T-helper 9 cell (primary cell): ENCODE data around the gene SCFD2.
"Not testable (repeated sequence)": the region's sequence is repeated elsewhere in the genome, so short reads cannot be mapped to it uniquely, and the experiment has no call there.

Source experiments
- DNase-seq: peaks from one replicate; pipeline ENCODE4 v3.0.0-alpha.2; 2020

SCFD2 gene

GRCh38 chr4:53340145-53340544 is 25.7 kb downstream of the SCFD2 start:
- not testable (repeated sequence) for DNase-seq

GRCh38 chr4:53334916-53335315 is 30.9 kb downstream of the SCFD2 start:
- not testable (repeated sequence) for DNase-seq

GRCh38 chr4:53326535-53326934 is 39.3 kb downstream of the SCFD2 start:
- no peak for DNase-seq

DNA sequence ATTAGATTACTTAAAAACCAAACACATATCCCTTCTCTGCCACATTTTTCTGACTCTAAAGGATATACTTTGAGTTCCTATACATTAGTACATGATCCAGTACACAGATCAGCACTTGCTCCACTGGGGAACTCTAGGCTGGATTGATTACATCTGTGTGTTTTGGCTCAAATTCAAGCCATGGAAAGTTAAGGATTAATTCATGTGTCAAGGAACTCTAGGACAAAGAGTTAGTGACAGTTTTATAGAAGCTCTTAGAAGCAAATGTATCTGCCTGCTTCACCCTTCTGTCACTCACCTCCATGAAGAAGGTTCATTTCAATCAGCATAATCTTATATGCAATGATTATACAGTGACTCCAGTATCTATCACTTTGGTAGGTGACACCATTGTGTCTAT is 43.2 kb downstream of the SCFD2 start:
- DNase-seq: no peak

- no peak for DNase-seq
These were observed 43.9 kb downstream of the SCFD2 start for GRCh38 chr4:53321984-53322289.

- DNase-seq: no peak
These were observed 44.5 kb downstream of the SCFD2 start for GRCh38 chr4:53321151-53321983.

DNA sequence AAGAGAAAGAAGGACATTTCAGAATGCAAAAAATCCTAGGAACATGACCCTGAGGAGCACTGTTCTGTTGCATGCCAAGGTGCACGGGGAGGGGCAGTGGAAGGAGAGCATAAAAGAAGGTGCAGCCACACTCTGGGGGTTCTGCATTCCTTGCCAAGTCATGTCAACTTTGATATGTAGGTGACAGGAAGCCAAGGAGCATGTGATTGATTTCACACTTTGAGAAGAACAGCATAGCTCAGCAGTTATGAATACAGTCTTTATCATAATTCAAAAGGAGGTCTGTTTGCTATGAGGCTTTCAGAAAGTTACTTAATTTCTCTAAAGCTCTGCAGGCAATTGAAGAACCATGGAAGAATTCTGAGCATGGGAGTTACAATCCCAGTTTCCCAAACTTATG is 50.6 kb downstream of the SCFD2 start:
- DNase-seq: no peak

GRCh38 chr4:53314252-53314651 is 51.6 kb downstream of the SCFD2 start:
- no peak for DNase-seq

GRCh38 chr4:53313510-53313909 is 52.4 kb downstream of the SCFD2 start:
- DNase-seq: no peak

- no peak for DNase-seq
These were observed 56.4 kb downstream of the SCFD2 start for GRCh38 chr4:53309321-53310040.

- no peak for DNase-seq
These were observed 57.8 kb downstream of the SCFD2 start for GRCh38 chr4:53307819-53308780.

DNA sequence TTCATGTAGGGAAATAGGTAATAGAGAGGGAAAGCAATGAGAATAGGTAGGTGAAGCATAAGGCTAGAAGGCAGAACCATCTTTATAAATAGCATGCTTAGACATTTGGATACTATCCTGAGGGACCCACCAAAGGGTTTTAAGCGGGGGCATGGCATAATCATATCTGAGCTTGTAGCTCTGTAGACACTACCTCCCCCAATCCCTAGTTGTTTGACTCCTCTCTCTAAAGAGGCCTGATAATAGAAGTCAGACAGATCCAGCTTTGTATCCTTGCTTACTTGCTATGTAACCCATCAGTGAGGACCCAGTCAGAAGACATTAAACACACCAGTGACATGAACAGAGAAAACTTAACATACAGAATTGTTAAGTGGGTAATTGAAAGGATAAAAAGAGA is 58.7 kb downstream of the SCFD2 start:
- no peak for DNase-seq

DNA sequence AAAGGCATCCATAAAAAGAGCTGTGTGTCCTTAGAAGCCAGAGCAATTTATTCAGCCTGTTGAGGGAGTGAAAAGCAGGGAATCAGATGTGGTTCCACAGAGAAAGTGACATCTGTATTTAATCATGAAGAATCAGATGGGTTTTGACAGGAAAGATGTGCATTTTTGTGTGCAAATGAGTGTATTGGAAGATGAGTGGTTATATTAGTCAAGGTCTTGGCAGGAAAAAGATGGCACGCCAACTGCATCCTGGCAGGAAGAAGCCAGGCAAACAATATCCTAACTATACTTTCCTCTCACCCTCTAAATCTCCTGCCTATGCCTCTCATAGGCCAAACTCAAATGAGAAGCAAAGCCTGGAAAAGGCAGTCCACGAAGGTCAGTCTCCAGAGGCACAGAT is 59.1 kb downstream of the SCFD2 start:
- DNase-seq: no peak

DNA sequence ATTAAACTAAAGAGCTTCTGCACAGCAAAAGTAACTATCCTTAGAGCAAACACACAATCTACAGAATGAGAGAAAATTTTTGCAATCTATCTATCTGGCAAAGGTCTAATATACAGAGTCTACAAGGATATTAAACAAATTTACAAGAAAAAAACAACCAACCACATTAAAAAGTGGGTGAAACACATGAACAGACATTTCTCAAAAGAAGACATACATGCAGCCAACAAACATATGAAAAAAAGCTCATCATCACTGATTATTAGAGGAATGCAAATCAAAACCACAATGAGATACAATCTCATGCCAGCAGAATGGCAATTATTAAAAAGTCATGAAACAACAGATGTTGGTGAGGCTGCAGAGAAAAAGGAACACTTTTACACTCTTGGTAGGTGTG is 73.7 kb downstream of the SCFD2 start:
- DNase-seq: not testable (repeated sequence)

GRCh38 chr4:53281438-53281837 is 84.4 kb downstream of the SCFD2 start:
- DNase-seq: no peak

GRCh38 chr4:53280846-53281245 is 85.0 kb downstream of the SCFD2 start:
- no peak for DNase-seq

DNA sequence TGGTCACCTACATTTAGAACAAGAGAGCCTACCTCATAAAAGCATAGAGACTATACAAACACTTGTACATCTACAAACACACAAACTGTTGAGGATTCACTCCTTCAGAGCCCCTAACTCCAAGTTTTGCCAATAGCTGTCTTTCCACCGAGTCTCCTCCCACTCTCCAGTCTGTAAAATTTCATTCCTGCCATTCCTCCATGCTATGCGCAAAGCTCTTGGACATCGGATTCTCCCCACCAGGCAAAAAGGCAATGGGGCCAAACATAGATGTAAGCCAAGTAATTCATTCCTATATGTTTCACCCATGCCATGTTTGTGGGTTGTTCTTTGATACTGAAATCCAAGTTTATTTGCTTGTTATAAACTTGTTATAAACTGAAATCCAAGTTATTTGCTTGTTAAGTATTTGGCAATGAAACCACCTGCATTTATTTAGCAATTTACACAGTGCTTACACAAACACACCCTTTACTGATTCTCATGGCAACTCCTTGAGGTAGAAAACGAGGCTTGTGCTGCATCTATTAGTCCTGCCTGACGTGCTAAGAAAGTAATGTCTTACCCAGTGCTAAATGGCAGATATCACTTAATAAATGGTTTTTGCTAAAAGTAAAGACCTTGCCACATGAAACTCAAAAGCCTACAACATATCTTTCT is 91.1 kb downstream of the SCFD2 start:
- no peak for DNase-seq

GRCh38 chr4:53273726-53274125 is 92.1 kb downstream of the SCFD2 start:
- DNase-seq: no peak

- no peak for DNase-seq
These were observed 98.8 kb downstream of the SCFD2 start for GRCh38 chr4:53267026-53267425.

- DNase-seq: not testable (repeated sequence)
These were observed 109.9 kb downstream of the SCFD2 start for GRCh38 chr4:53255986-53256385.

GRCh38 chr4:53240573-53240972 is 125.3 kb downstream of the SCFD2 start:
- DNase-seq: no peak

DNA sequence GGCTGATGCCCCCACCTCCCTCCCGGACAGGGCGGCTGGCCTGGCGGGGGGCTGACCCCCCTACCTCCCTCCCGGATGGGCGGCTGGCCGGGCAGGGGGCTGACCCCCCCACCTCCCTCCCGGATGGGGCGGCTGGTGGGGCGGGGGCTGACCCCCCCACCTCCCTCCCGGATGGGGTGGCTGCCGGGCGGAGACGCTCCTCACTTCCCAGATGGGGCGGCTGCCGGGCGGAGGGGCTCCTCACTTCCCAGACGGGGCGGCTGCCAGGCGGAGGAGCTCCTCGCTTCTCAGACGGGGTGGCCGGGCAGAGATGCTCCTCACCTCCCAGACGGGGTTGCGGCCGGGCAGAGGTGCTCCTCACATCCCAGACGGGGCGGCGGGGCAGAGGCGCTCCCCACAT is 127.5 kb downstream of the SCFD2 start:
- DNase-seq: not testable (repeated sequence)

- not testable (repeated sequence) for DNase-seq
These were observed 128.1 kb downstream of the SCFD2 start for GRCh38 chr4:53237811-53238210.
